ENCODE measurements around the gene ZNF366.

ZNF366 gene

GRCh38 chr5:72418271-72418670, 88.9 kb downstream of the ZNF366 start:
- H3K4me3 ChIP-seq (ENCODE audit: low read depth, low read length) = no peak overlapping the region
- DNase-seq (ENCODE audit: low read depth) = no peak
- no peak for TF ChIP-seq CTCF (IDR thresholded peaks at IDR 0.05; ENCODE audit: insufficient read depth, low read depth, low read length, missing control alignments)

- no peak for DNase-seq (ENCODE audit: low read depth)
- no peak for TF ChIP-seq CTCF (IDR thresholded peaks at IDR 0.05; ENCODE audit: insufficient read depth, low read depth, low read length, missing control alignments)
- H3K4me3 ChIP-seq (ENCODE audit: low read depth, low read length) = no peak overlapping the region
These were observed 89.7 kb downstream of the ZNF366 start for GRCh38 chr5:72417333-72418062.

DNA sequence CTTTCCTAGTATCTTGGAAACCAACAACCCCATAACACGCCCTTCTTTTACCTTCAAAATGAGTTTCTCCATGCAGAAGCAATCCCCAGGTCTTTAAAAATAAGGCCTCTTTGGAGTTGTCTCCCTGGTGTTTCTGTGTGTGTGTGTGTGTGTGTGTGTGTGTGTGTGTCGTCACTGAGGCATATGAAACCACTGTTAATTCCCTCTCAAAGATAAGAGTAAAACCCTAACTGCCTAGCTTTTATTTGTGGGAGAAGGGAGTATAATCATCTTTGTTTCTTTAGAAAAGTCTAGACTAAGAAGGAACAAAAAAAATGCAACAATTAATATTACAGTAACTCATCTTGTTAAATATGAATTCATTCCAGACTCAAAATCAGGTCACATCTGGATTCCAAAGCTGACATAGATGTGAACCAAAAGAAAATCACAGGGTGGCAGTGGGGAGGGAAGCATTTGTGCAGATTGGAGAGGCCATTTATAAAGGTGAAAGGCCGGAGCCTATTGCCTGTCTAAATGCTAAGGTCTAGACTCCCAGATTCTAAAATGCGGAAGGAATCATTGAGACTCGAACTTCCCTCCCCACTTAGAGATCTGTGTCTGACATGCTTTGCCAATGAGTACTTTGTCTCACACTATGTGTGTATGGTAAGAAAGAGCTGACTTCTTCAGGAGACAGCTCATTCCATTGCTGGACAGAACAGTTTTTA, 91.4 kb downstream of the ZNF366 start:
- no peak for DNase-seq (ENCODE audit: low read depth)
- no peak overlapping the region for H3K4me3 ChIP-seq (ENCODE audit: low read depth, low read length)
- TF ChIP-seq CTCF (IDR thresholded peaks at IDR 0.05; ENCODE audit: insufficient read depth, low read depth, low read length, missing control alignments) = no peak

GRCh38 chr5:72412283-72413055, 94.7 kb downstream of the ZNF366 start:
- TF ChIP-seq CTCF (IDR thresholded peaks at IDR 0.05; ENCODE audit: insufficient read depth, low read depth, low read length, missing control alignments) = peak; percentile 5
- H3K4me3 ChIP-seq (ENCODE audit: low read depth, low read length) = no peak overlapping the region
- DNase-seq (ENCODE audit: low read depth) = no peak

- H3K4me3 ChIP-seq (ENCODE audit: low read depth, low read length) = no peak overlapping the region
- DNase-seq (ENCODE audit: low read depth) = no peak
- TF ChIP-seq CTCF (IDR thresholded peaks at IDR 0.05; ENCODE audit: insufficient read depth, low read depth, low read length, missing control alignments) = no peak
These were observed 96.4 kb downstream of the ZNF366 start for GRCh38 chr5:72410688-72411295.

- DNase-seq (ENCODE audit: low read depth) = peak; percentile 36
- no peak for TF ChIP-seq CTCF (IDR thresholded peaks at IDR 0.05; ENCODE audit: insufficient read depth, low read depth, low read length, missing control alignments)
- no peak overlapping the region for H3K4me3 ChIP-seq (ENCODE audit: low read depth, low read length)
These were observed 98.6 kb downstream of the ZNF366 start for GRCh38 chr5:72408603-72409002.

Measured in GM12865 (cell line).